ENCODE measurements around the gene CARD8. TPM values are rescaled to one million over a fixed set of nuclear protein-coding genes. Genes with fewer than 3 reads are reported as not detected.
"Not testable (repeated sequence)": the region's sequence is repeated elsewhere in the genome, so short reads cannot be mapped to it uniquely, and the experiment has no call there.

CARD8 gene
- polyA plus RNA-seq, 1 donor = 74.3 TPM

DNA sequence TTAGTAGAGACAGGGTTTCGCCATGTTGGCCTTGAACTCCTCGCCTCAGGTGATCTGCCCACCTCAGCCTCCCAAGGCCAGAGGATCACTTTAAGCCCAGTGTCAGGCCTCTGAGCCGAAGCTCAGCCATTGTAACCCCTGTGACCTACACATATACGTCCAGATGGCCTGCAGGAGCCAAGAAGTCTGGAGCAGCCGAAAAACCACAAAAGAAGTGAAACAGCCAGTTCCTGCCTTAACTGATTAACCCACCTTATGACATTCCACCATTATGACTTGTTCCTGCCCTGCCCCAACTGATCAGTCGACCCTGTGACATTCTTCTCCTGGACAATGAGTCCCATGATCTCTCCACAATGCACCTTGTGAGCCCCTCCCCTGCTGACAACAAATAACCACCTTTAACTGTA, 13.9 kb upstream of the CARD8 start:
- DNase-seq = not testable (repeated sequence)

DNA sequence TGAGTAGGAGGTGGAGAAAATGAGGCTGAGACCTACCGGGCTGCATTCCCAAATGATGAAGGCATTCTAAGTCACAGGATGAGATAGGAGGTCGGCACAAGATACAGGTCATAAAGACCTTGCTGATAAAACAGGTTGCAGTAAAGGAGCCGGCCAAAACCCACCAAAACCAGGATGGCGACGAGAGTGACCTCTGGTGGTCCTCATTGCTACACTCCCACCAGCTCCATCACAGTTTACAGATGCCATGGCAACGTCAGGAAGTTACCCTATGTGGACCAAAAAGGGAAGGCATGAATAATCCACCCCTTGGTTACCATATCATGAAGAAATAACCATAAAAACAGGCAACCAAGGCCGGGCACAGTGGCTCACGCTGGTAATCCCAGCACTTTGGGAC, 9.6 kb upstream of the CARD8 start:
- not testable (repeated sequence) for DNase-seq

DNA sequence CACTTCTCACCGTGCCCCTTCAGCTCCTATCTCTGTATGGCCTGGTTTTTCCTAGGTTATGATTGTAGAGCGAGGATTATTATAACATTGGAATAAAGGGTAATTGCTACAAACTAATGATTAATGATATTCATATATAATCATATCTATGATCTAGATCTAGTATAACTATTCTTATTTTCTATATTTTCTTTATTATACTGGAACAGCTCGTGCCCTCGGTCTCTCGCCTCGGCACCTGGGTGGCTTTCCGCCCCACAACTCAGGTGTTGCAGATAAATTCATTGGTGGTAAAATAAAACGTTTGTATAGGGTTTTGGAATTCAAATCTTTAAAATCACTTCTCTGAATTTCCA, 4.6 kb upstream of the CARD8 start:
- DNase-seq = not testable (repeated sequence)

DNA sequence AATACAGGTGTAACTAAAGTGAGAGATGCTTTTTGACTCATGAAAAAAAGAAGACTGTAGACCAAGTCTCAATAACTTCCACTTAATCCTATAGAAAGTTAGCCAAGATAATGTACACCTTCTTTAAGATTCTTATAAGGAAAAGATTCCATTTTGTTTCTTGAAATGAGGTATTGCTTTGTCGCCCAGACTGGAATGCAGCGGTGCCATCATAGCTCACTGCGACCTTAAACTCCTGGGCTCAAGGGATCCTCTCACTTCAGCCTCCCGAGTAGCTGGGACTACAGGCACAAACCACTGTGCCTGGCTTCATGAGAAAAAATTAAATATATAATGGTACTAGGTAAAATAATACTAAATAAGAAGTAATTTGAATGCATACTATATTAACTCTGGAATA, 3.3 kb upstream of the CARD8 start:
- not testable (repeated sequence) for DNase-seq

DNA sequence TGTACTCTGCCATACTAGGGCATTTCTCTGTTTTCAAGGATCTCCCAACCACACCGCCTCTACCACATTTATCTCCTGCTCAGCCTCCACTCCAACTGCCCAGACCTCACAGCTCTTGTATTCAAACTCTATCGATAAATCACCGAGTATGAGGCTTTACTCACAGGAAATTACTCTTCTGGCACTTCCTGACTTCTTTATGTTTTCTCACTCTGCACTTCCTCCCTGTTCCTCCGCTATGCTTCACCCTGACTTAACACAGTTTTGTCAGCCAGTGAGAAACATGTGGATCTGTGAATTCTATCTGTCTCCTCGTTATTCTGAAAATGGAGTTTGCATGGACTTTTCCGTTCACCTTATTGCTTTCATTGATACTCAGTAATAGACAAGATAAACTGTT, 2.6 kb upstream of the CARD8 start:
- DNase-seq = no peak

DNA sequence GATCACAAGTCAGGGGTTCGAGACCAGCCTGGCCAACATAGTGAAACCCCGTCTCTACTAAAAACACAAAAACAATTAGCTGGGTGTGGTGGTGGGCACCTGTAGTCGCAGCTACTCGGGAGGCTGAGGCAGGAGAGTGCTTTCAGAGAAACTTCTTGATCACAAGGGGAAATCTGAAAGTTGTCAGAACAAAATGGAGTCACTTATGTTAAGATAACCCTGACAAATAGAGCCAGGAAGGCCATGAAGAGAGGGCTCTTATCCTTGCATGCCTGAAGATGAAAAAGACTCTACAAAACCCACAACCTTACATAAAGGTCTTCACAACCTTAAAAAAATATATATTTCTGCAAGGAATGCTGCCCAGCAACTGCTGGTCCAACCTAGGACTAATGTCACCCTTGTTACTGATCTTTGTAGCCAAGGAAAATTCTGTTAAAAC, 1.2 kb downstream of the CARD8 start:
- DNase-seq = no peak

DNA sequence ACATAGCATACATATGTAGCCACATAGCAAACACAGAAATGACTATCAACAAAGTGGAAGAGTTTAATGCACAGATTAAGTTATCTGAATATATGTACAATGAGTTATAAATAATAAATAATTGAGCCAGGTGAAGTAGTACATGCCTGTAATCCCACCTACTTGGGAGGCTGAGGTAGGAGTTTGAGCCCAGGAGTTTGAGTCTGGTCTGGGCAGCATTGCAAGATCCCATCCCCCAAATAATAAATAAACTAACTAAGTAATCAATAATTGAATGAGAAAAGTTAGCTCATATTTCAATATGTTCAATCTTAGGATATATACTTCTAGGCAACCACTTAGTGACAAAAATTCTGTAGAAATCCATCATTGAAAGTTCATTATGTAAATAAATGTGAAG, 1.7 kb downstream of the CARD8 start:
- DNase-seq = no peak

DNA sequence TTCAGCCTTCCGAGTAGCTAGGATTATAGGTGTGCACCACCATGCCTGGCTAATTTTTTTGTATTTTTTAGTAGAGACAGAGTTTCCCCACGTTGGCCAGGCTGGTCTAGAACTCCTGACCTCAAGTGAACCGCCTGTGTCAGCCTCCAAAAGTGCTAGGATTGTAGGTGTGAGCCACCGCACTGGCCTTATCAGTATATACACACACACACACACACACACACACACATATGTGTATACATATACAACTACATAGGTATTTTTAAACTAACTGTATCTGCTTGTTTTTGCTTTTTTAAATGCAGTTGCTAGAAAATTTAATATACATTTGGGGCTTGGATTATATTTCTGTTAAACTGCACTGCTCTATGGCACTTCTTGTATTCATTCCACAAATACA, 3.1 kb downstream of the CARD8 start:
- no peak for DNase-seq

DNA sequence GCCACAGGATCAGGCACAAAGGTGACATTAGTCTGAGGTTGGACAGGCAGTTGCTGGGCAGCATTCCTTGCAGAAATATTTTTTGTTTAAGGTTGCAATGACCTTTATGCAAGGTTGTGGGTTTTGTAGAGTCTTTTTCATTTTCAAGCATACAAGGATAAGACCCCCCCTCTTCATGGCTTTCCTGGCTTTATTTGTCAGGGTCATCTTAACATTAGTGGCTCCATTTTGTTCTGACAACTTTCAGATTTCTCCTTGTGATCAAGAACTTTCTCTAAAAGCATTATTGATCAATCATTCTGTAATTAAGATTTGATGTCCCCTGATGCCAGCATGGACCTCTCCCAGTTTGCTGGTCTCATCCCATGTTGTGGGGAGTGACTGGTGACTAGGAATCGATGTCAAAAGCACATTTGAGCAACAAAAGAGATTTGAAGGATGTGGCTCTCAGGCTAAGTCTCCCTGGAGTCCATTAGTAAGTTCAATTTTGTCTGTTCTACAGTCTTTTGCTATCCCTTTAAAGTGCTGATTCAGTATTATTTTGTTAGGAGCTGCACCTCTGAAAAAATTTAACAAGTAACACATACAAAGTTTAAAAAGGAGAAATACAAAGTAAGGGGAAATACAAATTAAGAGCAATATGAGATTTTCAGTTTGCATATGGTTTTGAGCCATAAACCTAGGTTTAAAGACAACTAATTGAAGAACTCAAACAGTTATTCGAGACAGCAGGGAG, 5.3 kb downstream of the CARD8 start:
- no peak for DNase-seq

DNA sequence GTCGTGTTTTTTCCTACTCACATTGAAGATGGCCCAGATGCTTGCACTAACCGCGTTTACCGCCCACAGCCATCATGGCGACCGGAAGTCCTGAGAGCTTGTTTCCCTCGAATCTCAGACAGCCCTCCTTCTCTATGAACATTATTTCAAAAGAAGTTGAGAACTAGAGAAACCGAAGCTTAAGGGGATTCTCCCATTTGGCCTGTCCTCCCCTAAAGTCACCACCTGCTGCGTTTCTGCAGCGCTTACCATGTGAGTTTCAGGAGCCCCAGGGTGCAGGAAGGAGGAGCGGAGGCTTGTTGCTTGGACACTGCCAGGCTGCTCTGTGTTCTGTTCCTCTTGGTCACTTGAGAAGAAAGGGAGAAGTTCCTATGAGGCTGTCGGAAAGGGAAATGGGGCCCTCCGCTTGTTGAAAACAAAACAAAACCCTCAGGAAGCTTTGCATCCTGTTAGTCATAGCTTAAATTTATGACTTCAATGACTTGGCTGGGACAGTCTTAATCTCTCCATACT, 6.2 kb downstream of the CARD8 start:
- DNase-seq = no peak

DNA sequence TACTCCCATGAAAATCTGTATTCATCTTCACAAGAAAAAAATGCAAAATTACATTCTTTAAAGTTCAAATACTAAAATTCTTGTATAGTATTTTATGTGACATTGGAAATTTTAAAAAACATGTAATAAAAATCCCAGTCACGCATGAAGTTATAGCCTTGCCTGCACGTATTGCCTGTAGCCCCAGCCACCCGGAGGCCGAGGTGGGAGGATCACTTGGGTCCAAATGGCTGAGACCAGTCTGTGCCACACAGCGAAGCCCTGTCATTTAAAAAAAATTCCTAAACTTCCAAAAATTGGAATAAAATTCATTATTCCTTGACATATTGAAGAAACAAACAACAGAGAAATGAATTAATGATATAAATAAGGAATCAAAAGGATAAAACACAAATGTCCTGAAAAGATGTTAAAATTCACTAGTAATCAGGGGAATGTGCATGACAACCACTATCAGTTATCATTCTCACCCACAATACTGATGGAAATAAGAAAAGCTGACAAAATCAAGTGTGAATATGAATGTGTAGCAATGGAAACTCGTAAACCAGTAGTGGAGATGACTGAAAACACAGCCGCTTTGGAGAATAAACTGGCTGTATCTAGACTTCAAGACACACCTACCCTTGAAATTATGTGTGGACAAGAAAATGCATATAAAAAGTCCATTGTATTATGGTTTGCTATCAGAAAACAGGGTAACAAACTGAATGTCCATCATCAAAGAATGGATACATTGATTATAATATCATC, 7.5 kb downstream of the CARD8 start:
- DNase-seq = no peak

DNA sequence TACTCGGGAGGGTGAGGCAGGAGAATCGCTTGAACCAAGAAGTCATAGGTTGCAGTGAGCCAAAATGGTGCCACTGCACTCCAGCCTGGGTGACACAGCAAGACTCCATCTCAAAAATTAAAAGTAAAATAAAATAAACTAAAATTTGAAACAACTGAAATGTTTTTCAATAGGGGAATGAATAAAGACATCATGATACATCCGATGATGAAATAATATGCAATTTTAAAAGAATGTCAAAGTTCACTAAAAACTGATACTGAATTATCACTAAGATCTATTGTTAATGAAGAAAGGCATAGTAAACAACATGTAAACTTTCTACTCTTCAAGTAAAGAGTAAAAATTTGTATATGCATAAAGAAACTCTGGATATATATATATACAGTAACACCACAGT, 8.5 kb downstream of the CARD8 start:
- DNase-seq = no peak

DNA sequence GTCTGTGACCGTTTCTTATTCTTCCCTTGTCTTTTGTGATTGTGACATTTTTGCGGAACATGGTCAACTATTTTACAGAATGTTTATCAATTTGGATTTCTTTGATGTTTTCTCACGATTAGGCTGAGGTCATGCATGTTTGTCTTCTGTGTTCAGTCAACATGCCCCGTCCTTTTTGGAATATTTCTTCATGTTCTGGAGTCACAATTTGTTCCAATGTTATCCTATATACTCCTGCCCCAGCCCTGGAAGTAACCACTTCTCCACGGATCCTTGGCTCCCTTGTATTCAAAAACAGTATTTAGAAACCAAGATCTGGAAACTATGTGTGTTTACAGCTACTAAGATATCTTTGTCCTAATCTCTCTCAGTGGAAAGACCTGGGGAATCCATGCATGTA, 9.6 kb downstream of the CARD8 start:
- no peak for DNase-seq

DNA sequence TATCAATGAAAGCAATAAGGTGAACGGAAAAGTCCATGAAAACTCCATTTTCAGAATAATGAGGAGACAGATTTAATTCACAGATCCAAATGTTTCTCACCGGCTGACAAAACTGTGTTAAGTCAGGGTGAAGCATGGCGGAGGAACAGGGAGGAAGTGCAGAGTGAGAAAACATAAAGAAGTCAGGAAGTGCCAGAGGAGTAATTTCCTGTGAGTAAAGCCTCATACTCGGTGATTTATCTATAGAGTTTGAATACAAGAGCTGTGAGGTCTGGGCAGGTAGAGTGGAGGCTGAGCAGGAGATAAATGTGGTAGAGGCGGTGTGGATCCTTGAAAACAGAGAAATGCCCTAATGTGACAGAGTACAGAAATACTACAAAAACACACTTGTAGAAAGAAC, 11.4 kb downstream of the CARD8 start:
- DNase-seq = no peak

DNA sequence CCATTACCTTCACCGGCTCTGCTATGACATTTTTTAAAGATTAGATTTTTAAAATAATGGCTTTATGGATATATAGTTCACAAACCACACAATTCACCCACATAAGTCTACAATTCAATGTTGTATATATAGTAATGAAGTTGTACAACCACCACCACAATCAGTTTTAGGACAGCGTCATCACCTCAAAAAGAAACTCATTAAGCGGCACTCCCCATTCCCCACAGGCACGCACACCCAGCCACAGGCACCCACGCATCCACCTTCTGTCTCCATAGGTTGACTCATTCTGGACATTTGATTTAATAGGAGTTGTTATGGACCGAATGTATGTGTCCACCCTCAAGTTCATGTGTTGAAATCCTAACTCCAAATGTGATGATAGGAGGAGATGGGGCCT, 13.9 kb downstream of the CARD8 start:
- not testable (repeated sequence) for DNase-seq

DNA sequence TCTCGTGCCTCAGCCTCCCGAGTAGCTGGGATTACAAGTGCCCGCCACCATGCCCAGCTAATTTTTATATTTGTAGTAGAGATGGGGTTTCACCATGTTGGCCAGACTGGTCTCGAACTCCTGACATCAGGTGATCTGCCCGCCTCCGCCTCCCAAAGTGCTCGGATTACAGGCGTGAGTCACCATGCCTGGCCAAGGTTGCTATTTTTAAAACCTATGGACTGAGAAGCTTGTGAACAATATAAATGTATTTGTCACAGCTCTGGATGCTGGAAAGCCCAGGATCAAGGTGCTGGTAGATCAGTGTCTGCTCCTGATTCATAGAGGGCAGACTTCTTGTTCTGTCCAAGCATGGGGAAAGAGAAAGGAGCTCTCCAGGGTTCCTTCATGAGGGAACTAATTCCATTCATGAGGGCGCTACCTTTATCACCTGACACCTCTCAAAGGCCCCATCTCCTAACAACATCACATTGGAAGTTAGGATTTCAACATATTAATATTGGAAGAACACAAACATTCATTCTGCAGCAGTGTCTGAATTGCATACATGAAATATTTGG, 16.1 kb downstream of the CARD8 start:
- DNase-seq = no peak

DNA sequence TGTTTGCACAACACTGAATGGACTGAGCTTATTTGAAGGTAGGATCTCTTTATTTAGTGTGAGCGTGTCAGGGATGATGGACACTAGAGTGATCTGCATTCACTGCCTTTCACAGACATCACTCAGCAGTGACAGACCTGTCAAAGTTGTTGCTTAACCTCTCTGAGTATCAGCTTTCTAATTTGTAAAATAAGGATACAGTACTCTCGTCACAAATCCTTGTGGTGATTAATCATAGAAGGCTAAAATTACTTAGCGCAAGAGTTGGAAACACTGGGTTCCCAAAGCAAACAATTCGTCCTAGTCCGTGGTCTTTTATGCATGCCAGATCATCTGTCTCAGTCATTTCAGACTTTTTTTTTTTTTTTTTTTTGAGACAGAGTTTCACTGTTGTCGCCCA, 16.6 kb downstream of the CARD8 start:
- DNase-seq = no peak

DNA sequence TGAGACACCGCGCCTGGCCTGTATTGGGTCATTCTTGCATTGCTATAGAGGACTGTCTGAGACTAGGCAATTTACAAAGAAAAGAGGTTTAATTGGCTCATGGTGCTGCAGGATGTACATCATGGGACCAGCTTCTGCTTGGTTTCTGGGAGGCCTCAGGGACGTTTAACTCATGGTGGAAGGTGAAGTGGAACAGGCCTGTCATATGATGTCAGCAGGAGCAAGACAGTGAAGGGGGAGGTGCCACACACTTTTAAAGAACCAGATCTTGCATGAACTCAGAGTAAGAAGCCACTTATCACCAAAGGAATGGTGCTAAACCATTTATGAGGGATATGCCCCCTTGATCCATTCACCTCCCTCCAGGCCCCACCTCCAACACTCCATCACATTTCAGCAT, 18.7 kb downstream of the CARD8 start:
- DNase-seq = no peak

DNA sequence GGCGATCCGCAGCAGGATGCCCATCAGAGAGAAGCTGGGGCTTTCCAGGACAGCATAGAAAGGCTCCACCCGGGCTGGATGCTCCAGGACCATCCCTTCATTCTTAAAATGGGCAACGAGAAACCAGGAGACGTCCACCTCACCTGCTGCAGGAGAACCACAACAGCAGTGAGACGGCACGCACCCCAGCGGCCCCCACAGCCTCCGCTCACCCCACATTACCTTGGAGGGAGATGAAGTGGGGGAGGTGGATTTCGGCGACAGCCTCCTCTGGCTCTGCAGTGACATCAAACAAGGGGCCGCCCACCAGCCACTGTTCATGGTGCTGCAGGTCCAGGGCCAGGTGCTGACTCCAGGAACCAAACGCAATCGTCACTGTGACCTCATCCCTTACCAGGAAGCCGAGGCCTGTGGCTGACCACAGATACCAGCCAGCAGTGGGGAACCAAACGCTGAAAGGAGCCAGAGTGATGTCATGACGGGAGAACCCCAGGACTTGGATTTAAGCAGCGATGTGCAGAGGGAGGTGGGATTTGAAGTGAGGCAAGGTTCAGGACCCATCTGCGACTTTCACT, 25.1 kb downstream of the CARD8 start:
- no peak for DNase-seq

DNA sequence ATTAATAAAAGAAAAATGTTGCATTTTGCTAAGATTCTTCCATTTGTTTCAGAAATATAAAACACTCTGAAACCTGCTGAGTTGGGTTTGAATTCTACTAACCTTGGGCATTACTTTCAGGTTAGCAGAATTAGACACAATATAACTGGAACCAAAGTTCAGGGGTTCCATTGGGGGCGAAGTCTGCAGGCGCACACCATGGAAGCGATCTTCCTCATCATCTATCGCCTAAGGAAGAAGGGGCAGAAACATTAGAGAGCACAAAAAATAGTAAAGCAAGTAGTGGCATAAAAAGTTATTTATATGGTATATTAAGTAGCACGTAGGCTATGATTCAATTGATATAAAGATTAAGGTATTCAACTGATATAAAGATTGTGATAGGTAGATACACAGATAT, 34.1 kb downstream of the CARD8 start:
- no peak for DNase-seq

DNA sequence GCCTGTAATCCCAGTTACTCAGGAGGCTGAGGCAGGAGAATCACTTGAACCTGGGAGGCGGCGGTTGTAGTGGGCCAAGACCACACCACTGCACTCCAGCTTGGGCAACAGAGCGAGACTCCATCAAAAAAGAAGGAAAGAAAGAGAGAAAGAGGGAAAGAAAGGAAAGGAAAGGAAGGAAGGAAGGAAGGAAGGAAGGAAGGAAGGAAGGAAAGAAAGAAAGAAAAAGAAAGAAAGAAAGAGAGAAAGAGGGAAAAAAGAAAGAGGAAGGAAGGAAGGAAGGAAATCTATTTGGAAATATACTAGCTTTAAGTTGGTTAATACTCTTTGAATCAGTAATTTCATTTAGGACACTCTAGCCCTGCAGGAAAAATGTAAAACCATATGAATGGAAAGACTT, 34.9 kb downstream of the CARD8 start:
- not testable (repeated sequence) for DNase-seq

DNA sequence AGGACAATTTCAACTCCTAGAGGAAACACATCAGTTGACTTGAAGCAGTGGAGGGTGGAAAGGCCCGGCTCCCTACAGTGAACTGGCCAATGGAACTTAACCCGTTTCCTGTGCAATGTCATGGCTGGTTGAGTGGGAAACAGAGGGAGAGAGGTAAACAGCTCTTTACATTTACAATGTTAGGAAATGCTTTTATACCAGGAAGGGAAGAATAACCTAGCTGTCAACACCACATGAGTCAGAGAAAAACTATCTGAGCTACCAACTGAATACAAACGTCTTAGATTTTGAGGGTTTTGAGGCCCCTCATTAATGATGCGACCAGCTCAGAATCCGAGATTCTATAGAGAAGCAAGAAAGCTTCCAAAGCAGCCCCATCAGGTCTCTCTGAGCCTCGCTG, 36.7 kb downstream of the CARD8 start:
- DNase-seq = no peak

DNA sequence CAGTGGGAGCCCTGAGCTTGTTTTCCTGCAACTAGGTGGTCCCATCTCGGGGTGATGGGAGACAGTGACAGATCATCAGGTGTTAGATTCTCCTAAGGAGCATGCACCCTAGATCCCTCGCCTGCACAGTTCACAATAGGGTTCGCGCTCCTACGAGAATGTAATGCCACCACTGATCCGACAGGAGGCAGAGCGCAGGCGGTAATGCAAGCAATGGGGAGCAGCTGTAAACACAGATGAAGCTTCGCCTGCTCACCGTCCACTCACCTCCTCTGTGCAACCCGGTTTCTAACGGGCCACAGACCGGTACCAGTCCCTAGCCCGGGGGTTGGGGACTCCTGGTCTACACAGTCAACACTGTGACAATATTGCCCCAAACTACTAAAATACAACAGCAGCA, 38.8 kb downstream of the CARD8 start:
- no peak for DNase-seq
